NCI-H2227 (cell line): ENCODE data around the gene WDR17.

Experiments
- DNase-seq: peaks from one replicate; lab custom pipeline; 2025; ENCODE audit not compliant: unreplicated experiment; lab: John Stamatoyannopoulos, UW

WDR17 gene

DNA sequence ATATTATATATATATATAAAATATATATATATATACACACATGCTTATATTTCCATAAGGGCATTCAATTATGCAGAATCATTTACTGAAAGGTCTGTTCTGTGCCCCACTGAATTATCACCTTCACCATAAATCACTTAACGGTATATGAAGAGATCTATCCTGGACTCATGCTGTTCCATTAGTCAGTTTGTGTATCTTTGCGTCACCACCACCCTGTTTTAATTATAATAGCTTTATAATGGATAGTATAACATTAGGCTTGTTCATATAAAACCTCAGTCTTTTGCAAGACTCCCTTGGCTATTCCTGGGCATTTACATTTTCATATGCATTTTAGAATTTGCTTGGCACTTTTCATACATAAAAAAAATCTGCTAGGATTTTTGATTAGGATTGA, 19.1 kb downstream of the WDR17 start:
- no peak for DNase-seq

DNA sequence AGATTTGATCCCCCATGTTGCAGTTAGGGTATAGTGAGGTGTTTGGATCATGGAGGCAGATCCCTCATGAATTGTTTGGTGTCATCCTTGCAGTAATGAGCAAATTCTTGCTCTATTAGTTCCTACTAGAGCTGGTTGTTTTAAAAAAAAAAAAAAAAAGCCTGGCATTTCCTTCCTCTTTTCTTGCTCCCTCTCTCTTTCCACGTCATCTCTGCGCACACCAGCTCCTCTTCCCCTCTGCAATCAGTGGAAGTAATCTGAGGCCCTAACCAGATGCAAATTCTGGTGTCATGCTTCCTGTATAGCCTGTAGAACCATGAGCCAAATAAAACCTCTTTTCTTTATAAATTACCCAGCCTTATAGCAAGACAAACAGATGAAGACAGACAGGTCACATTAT, 24.5 kb downstream of the WDR17 start:
- DNase-seq = no peak

DNA sequence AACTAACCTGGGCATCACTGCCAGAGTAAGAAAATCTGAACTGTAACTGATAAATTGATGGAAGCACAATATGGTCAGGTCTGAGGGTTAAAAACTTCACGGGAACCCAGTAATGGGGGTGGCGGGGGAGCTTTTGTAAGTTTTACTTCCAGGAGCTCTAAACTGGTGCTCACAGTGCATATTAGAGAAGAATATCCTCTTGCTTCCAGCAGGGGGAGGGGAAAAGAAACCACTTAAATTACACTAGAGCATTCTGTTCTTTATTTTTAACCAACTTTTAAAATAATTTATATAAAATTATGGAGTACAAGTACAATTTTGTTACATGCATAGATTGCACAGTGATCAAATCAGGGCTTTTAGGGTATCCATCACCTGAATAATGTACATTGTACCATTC, 33.7 kb downstream of the WDR17 start:
- no peak for DNase-seq

DNA sequence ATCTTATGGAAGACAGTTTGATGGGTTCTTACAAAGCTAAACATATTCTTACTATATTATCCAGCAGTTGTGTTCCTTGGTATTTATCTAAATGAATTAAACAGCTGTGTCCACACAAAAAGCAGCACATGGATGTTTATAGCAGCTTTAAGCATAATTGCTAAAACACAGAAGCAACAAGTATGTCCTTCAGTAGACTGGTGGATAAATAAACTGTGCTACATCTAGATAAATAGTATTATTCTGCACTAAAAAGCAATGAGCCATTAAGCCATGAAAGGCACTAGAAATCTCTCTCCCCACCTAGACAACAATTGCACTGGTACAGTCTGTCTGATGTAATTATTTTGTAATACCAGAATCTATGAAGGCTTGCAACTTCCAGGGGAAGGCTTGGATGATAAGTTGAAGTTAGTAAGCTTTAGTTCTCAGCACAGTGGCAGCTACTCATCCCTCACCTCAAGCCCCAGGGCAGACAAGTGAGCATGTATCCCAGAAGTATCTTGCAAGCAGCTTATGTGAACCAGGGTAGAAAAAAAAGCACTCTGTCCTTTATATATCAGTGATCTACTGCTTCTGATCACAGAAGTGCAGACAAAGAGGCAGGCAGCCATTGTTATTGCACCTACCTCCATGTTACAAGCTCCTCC, 36.9 kb downstream of the WDR17 start:
- no peak for DNase-seq

DNA sequence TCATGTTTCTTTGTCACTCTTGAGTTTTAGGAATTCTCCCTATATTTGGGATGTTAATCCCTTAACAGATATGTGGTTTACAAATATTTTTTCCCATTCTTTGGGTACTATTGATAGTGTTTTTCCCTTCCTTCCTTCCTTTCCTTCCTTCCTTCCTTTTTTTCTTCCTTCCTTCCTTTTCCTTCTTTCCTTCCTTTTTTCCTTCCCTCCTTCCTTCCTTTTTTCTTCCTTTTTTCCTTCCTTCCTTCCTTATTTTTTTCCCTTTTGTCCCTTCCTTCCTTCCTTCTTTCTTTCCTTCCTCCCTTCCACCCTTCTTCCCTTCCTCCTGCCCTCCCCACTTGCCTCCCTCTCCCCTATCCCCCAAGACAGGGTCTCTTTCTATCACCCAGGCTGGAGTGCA, 42.1 kb downstream of the WDR17 start:
- DNase-seq = no peak

DNA sequence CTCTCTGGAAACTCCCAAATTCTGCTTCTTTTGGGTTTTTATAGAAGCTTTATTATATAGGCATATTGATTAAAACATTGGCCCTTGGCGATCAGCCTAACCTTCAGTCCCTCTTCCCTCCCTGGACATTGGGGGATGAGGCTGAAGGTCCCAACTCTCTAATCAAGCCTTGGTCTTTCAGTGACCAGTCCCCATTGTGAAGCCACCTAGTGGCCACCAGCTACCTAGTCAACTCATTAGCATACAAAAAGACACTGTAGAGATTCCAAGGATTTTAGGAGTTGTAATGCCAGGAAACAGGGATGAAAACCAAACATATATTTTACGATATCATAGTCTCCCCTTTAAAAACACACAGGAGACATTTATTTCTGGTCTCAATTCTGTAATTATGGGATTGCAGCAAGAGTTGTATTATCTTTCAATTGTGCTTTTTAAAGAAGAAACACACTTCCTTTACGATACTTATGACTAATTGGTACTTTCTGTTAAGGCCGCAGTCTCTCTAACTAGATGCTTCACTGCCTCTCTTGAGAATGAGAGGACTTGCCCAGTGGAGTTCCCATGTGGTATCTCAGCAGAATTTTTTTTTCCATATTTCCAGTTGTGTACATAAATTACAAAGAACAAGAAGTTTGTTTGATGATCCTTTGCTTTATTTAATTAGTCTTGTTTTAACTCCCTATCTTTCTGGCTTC, 58.2 kb downstream of the WDR17 start:
- peak; percentile 63 for DNase-seq

DNA sequence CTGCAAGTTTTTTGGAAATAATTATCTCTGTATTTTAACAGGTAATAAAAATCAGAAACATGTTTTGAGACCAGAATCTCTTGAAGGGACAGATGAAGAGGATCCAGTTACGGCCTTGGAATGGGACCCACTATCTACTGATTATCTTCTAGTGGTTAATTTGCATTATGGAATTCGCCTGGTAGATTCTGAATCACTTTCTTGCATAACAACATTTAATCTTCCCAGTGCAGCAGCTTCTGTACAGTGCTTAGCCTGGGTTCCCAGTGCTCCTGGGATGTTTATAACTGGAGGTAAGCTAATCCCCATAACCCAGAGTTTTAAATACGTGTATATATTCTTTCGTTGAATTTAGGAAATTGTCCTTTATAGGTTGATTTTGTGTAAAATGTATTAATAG, 59.4 kb downstream of the WDR17 start:
- DNase-seq = no peak

DNA sequence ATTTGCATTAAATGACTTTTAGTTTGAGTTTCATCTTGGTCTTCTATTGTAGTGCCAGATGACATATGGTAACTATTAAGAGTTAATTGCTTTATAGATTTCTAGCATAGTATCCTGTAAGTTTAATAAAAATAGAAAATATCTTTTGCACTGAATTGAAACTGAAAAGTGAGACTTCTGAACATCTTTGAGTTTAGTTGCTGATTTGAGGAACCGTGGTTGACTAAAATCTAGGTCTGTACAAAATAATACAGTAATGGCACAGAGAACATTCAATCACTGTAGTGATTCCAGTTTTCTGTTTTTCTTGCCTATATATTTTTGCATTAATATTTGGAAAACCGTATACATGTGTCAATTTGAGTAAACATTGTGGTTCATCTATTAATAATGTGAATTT, 69.0 kb downstream of the WDR17 start:
- DNase-seq = no peak

DNA sequence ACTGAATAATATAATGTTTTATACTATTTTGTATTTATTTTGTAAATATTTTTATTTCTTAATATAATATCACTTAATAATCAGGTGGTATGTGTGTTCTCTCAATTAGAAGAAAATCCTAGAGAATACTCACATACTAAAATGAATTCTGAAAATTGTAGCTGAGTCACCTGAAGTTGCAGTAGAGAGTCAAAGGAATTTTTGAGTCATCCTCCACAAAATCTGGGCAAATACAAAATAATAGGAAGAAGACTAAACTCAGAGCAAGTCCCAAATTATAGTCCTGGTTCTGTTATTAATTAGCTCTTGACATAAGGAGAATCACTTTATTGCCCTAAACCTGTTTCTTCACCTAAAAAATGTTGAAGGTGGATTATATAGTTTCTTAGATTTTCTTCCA, 72.0 kb downstream of the WDR17 start:
- no peak for DNase-seq

DNA sequence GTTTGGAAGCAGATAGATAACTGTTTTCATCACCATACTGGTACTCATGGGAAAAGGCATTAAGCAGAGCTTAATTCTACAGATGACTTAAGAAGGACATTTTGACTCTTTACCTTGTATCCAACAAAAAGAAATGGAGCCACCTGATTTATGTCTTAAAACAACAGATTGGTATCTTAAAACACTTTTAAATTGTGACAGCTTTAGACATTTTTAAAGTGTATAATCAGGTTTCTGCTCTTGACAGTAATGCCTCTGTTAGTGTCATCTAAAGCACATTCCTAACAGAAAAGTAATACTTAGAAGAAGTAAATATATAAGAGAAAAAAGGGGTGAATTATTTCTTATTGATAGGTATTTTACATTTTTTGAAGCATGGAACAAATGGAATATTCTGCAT, 73.9 kb downstream of the WDR17 start:
- DNase-seq = no peak

DNA sequence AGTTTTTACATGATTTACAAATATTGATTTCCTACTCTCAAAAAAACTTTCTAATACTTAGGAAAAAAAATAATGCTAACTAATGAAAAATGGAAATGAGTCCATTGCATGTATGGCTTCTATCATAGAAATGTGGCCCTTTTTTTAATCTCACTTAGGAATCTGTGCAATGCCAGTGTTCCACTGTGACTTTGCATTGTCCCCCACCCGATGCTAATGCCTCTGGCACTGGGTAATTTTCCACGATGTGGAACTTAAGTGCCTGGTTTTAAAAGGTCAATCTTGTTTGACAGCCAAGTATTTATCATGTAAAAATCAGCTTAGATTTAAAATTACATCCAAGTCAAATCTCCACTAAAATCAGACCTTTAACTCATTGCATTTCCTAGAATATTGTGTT, 76.6 kb downstream of the WDR17 start:
- no peak for DNase-seq

DNA sequence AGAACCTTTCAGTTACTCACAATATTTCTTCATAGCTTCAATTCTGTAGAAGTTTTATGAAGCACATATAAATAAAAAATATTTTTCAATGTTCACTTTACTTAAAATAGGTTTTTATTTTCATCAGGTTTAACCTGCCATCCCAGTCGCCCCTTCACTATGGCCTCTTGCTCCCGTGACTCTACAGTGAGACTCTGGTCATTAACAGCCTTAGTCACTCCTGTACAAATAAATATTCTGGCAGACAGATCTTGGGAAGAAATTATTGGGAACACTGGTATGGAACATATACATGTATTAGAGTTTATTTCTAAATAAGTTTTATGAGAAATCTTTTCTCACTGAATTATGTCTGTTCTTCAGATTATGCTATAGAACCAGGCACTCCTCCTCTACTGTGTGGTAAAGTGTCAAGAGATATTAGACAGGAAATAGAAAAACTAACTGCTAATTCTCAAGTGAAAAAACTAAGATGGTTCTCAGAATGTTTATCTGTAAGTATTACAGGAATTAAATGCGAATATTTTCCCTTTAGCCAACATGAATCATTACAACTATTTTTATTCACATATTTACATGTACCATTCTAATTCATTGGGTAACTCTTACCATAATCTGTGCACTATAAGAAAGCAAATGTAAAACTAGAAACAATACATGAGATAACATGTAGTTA, 84.2 kb downstream of the WDR17 start:
- DNase-seq = no peak

DNA sequence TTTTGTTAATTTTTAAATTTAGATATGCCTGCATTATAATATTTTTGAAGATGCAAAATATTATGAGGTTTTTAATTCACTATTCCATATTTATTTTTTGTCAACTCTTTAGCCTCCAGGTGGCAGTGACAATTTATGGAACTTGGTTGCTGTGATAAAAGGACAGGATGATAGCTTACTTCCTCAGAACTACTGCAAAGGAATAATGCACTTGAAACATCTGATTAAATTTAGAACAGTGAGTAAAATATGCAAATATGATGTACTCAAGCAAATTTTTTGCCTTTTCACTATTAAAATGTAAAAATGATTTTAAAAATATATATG, 84.7 kb downstream of the WDR17 start:
- no peak for DNase-seq

DNA sequence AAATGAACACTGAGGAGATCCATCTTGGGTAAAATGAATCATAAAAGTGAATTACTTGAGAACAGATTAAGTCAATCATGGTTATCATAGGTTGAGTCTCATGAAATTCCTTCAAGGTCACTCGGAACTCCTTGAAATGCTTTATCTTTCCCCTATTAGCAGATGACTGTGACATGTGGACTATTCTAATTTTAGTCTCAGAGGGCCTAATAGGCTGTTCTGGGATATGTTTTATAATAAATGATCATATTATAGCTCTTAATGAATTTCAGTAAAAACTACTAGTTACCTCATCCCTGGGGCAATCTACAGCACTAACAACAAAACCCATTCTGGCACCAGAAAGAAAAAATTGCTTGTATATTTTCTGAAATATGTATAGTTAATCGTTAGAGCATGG, 85.1 kb downstream of the WDR17 start:
- no peak for DNase-seq

DNA sequence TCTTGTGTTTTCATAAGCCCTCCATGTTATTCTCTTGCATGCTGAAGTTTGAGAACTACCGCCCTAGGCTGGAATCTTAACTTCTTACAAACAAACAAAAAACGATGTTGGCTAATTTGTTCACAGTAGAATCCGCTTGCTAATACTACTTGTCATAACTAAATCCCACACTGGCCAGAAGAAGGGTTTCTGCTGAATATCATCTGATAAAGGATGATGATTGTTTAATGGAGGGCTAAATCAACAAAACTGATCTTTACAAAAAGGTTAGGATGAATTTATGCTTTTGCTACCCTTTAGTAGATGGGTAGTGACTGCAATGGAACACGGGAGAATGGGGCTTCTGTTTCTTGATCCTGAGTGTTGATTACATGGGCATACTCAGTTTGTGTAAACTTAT, 87.5 kb downstream of the WDR17 start:
- DNase-seq = no peak

DNA sequence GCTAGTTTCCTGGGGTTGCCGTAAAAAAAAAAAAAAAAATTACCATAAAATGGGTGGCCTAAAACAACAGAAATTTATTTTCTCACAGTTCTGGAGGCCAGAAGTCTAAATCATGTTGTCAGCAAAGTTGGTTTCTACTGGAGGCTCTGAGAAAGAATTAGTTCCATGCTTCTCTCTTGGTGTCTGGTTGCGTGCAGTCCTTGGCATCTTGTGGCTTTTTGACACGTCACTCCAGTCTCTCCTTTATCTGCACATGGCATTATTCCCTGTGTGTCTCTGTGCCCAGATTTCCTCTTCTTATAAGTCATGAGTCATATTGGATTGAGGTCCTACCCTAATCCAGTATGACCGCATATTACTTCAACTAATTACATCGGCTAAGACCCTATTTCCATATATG, 91.0 kb downstream of the WDR17 start:
- no peak for DNase-seq

DNA sequence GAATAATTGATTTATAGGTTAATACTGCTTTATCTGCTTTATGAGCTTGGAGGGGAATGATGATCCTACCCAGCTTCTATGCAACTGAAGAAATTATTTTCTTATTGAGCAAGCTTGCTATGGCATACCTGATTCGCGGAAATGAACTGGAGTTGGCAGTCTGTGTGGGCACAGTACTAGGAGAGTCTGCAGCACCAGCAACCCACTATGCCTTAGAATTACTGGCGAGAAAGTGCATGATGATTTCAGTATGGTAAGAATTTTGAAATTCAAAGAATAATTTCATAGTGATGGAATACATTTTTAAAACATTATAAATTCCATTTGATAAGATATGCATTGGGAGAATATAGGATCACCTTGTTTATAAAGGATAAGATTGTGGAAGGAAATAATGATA, 97.4 kb downstream of the WDR17 start:
- no peak for DNase-seq

DNA sequence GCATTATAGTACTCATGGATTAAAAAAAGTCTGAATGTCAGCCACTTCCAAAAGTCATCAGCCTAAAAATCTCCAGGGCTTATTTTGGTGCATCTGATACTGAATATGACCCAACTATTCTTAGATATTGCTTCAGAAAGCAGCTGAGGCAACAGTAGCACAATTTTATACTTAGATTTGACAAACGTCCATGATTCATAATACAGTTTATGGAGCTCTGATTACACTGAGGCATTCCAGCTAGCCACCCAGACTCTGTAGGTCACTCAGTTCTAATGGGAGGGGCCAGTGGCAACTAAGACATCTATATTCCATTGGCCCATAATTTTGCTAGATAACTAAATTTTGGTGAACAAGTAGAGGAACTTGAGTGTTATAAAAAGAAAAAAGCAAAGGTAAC, 119.4 kb downstream of the WDR17 start:
- no peak for DNase-seq

DNA sequence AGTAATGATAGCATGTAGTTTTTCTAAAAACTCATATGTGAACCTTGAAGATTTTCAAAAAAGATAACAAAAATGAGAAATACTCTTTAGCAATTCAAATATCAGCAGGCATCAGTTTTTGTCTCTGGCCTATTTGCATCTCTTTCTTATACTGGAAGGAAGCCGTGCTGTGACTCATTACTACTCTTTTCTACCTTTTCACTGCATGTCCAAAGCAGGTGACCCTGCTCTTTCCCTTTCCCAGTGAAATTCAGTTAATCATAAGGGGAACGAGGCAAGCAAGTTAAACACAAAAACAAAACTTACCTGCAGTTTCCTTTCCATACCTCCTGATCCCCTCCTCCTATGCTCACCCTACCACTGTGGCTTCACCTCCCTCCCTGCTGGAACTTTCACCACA, 120.4 kb downstream of the WDR17 start:
- no peak for DNase-seq

DNA sequence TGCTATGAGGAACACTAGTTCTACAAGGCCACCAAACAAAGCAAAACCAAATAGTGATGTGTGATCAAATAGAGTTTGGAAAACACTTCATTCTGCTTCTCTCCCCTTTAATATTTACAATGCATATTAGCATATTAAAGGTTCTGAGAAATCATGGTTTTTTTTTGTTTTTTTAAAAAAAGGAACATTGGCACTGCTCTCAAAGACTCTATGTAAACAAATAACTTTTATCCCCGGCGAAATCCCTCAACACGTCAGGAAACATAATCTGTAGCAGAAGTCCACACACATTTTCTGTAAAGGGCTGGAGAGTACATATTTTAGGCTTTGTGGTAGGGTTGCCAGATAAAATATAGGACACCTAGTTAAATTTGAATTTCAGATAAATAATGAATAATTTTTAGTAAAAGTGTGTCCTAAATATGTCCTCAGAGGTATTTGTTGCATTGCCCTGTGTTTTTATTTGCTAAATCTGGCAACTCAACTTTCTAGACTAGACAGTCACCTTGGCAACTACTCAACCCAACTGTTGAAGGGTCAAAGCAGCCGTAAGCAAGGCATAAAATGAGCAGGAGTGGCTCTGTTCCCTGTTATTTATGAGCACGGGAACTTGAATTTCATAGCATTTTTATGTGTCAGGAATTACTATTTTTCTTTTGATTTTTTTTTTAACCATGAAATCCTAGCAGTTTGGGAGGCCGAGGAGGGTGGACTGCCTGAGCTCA, 121.2 kb downstream of the WDR17 start:
- DNase-seq = no peak

DNA sequence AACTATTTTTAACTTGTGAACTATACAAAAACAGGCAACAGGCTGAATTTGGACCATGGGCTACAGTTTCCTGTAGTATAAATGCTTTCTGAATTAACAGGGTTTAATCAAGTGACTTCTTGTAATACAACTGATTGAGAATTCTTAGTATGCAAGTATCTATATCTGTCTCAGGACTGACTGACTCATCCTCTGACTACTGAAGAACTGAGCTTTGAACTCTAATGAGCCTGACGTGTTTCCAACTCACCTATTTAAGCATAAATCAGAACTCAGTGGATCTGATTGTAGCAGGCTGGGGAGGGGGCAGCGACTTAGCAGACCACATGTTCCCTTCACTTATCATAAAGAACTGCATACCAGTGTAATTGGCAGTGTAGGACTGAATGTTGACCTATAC, 122.0 kb downstream of the WDR17 start:
- DNase-seq = no peak

DNA sequence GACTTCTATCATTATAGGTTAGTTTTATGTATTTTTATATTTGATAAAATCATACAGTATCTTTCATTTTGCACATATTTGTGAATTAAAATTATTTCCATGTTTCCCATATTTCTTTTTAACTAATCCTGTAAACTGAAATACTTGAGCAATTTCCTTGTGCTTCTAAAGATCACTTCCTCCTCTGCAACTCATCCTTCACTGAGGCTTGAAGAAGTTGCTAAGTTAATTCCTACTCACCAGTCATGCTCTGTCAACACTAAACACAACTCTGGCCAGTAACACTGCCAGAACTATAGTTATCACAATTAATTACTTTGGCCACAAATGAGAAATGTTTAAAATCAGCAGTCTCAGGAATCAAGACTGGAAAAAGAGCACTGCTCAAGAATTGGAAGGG, 123.0 kb downstream of the WDR17 start:
- DNase-seq = no peak
